Embryonic facial prominence (tissue), 1 donor: ENCODE data around the gene KLK11.

Experiments used
- DNase-seq: peaks from one replicate; pipeline ENCODE4 v3.0.0-alpha.2; 2016; ENCODE audit errors: extremely low spot score

KLK11 gene

DNA sequence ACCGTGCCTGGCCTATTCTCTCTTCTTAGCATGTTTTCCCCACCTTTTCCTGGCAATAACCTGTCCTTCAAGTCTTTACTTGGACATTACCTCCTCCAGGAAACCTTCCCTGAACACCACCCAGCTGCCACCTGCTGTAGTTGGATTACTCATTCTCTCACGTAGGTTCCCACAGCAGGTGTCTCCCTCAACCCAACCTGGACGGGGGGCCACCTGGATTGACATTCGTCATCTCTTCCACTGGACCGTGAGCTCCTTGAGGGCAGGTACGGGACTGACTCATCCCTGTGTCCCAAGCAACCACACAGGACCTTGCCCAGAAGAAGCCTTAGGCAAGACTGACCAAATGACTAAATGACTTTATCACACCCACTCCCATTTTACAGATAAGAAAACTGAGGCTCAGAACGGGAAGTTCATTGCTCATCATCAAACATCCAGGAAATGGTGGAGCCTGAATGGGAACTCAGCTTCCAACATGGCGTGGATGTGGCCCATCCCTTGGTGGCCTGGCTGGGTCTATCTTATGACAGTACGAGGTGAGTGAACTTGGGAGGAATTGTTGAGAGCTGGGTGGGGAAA lies 53.5 kb downstream of the KLK11 start:
- no peak for DNase-seq
